ENCODE results near the gene CACNA1F.

DNA sequence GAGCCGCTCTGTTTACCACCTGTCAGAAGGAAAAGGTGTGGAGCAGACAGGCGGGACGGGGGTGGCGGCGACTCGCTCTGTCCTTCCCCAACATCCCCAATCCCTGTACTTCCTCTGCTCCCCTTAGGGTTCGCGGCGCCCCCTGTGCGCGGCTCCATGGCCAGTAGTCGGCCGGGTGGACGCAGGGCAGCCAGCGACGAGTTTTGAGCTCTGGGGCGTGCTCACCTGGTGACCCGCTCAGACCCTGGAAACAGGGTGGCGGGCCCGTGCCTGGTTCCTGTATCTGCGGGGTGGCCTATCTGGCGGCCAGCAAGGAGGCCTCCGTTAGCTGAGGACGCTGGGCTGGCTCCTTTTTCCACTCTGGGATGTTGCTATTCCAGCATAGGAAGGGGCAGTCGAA, 75.9 kb downstream of the CACNA1F start:
- TF ChIP-seq, protein P1, sequence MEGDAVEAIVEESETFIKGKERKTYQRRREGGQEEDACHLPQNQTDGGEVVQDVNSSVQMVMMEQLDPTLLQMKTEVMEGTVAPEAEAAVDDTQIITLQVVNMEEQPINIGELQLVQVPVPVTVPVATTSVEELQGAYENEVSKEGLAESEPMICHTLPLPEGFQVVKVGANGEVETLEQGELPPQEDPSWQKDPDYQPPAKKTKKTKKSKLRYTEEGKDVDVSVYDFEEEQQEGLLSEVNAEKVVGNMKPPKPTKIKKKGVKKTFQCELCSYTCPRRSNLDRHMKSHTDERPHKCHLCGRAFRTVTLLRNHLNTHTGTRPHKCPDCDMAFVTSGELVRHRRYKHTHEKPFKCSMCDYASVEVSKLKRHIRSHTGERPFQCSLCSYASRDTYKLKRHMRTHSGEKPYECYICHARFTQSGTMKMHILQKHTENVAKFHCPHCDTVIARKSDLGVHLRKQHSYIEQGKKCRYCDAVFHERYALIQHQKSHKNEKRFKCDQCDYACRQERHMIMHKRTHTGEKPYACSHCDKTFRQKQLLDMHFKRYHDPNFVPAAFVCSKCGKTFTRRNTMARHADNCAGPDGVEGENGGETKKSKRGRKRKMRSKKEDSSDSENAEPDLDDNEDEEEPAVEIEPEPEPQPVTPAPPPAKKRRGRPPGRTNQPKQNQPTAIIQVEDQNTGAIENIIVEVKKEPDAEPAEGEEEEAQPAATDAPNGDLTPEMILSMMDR (conservative IDR thresholded peaks at IDR 0.05; ENCODE audit: low read length), result no peak
- TF ChIP-seq EZH2phosphoT487 (IDR thresholded peaks at IDR 0.05; ENCODE audit: borderline replicate concordance), result no peak
